Daoy (cell line): Measurements from ENCODE around the gene IL19. TPM values are rescaled to one million over a fixed set of nuclear protein-coding genes. Genes with fewer than 3 reads are reported as not detected.

Experiments
- DNase-seq: peaks from one replicate; pipeline ENCODE4 v3.0.0-alpha.2; 2015; ENCODE audit warnings: low read depth
- total RNA-seq: library from RNA; depleted of rRNA; stranded (reverse); fragments of >200 nt; shearing (Covaris generic); gene quantifications from 2 replicates; pipeline ENCODE4 v1.2.3, GENCODE V29; 2014; rRNA removed

Gene IL19
- total RNA-seq = not detected in 2 replicates

- DNase-seq = no peak
These were observed at the start of gene IL19 for GRCh38 chr1:206770531-206771337. IL19 (plus strand) TSS chr1:206770773; CDS start chr1:206836663, 65,890 bp downstream.

- DNase-seq = no peak
These were observed 49.1 kb upstream of the IL19 start for GRCh38 chr1:206721454-206721853.

- DNase-seq = peak; percentile 77
These were observed 47.7 kb upstream of the IL19 start for GRCh38 chr1:206722751-206723461.

- DNase-seq = no peak
These were observed 47.1 kb upstream of the IL19 start for GRCh38 chr1:206723462-206723804.

- DNase-seq = peak; percentile 83
These were observed 46.6 kb upstream of the IL19 start for GRCh38 chr1:206723805-206724472.

- DNase-seq = peak; percentile 46
These were observed 45.2 kb upstream of the IL19 start for GRCh38 chr1:206725109-206725963.

- DNase-seq = no peak
These were observed 42.4 kb upstream of the IL19 start for GRCh38 chr1:206727981-206728696.

GRCh38 chr1:206728697-206728987, 41.9 kb upstream of the IL19 start:
- DNase-seq = no peak

- DNase-seq = no peak
These were observed 41.5 kb upstream of the IL19 start for GRCh38 chr1:206729050-206729449.

- no peak for DNase-seq
These were observed 41.1 kb upstream of the IL19 start for GRCh38 chr1:206729507-206729906.

- no peak for DNase-seq
These were observed 38.1 kb upstream of the IL19 start for GRCh38 chr1:206732508-206732907.

- no peak for DNase-seq
These were observed 37.6 kb upstream of the IL19 start for GRCh38 chr1:206732992-206733391.

GRCh38 chr1:206734499-206735142, 36.0 kb upstream of the IL19 start:
- peak; percentile 29 for DNase-seq

GRCh38 chr1:206735553-206736031, 35.0 kb upstream of the IL19 start:
- peak; percentile 70 for DNase-seq

GRCh38 chr1:206736878-206737728, 33.5 kb upstream of the IL19 start:
- no peak for DNase-seq

GRCh38 chr1:206737729-206738201, 32.8 kb upstream of the IL19 start:
- no peak for DNase-seq

GRCh38 chr1:206738370-206739366, 31.9 kb upstream of the IL19 start:
- DNase-seq = no peak

GRCh38 chr1:206739411-206740076, 31.0 kb upstream of the IL19 start:
- no peak for DNase-seq
